ENCODE measurements around the gene PACRG. TPM values are rescaled to one million over a fixed set of nuclear protein-coding genes. Genes with fewer than 3 reads are reported as not detected.
A peak's percentile ranks its signal among the peaks of the same experiment; 100 is the strongest.

PACRG gene
- total and polyA plus RNA-seq, 2 of the 13 experiments (the other 11 are each of a cell fraction or from before 2014, with no cell fraction given), result 0.13 TPM; not detected in 1

DNA sequence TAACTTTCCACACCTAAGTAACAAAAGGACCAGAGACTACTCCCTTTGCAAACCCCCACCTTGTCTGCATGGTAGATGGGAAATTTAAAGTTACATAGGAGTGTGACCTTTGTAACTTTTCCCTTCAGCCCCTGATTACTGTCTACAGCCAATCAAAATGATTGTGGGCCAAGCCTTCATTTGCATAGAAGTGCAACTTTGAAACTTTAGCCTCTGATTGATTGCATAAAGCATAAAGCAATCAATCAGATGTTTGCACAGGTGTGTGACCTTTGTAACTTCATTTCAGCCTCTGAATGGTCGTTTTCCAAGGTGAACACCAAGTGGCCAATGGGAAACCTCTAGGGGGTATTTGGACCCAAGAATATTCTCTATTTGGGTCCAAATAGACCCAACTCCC lies 46.3 kb upstream of the PACRG start (continued):
- TF ChIP-seq, protein P1, sequence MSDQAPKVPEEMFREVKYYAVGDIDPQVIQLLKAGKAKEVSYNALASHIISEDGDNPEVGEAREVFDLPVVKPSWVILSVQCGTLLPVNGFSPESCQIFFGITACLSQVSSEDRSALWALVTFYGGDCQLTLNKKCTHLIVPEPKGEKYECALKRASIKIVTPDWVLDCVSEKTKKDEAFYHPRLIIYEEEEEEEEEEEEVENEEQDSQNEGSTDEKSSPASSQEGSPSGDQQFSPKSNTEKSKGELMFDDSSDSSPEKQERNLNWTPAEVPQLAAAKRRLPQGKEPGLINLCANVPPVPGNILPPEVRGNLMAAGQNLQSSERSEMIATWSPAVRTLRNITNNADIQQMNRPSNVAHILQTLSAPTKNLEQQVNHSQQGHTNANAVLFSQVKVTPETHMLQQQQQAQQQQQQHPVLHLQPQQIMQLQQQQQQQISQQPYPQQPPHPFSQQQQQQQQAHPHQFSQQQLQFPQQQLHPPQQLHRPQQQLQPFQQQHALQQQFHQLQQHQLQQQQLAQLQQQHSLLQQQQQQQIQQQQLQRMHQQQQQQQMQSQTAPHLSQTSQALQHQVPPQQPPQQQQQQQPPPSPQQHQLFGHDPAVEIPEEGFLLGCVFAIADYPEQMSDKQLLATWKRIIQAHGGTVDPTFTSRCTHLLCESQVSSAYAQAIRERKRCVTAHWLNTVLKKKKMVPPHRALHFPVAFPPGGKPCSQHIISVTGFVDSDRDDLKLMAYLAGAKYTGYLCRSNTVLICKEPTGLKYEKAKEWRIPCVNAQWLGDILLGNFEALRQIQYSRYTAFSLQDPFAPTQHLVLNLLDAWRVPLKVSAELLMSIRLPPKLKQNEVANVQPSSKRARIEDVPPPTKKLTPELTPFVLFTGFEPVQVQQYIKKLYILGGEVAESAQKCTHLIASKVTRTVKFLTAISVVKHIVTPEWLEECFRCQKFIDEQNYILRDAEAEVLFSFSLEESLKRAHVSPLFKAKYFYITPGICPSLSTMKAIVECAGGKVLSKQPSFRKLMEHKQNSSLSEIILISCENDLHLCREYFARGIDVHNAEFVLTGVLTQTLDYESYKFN (CRISPR knock-in tag; conservative IDR thresholded peaks at IDR 0.05), result 0 out of 2 replicates have a peak, but pooled peaks have one; percentile 36
- TF ChIP-seq MBD4 (IDR thresholded peaks at IDR 0.05; ENCODE audit: borderline replicate concordance, low read length) (no peak), TCF12 (IDR thresholded peaks at IDR 0.05) (no peak), TCF12 (CRISPR knock-in tag; IDR thresholded peaks at IDR 0.05) (0 out of 2 replicates have a peak, but pooled peaks have one; percentile 58), FOXA1 (IDR thresholded peaks at IDR 0.05) (no peak), FOXA1 (CRISPR knock-in tag; IDR thresholded peaks at IDR 0.05) (peak; percentile 28; the same call in 1 of the 2 replicates), EED (CRISPR knock-in tag; IDR thresholded peaks at IDR 0.05) (no peak), EP300 (IDR thresholded peaks at IDR 0.05; ENCODE audit: low read depth in 2 of 2, low read length in 2 of 2) (peak in 1 of 2 experiments; percentile 17; a peak in 1 of 4 replicates), EP300 (CRISPR knock-in tag; IDR thresholded peaks at IDR 0.05; ENCODE audit: borderline replicate concordance) (no peak), SOX6 (IDR thresholded peaks at IDR 0.05) (no peak), SOX6 (CRISPR knock-in tag; IDR thresholded peaks at IDR 0.05) (peak; percentile 16; the same call in 1 of the 2 replicates), KLF12 (CRISPR knock-in tag; IDR thresholded peaks at IDR 0.05; ENCODE audit: borderline replicate concordance) (no peak), ZNF282 (IDR thresholded peaks at IDR 0.05; ENCODE audit: partially characterized antibody) (no peak), SAP130 (CRISPR knock-in tag; IDR thresholded peaks at IDR 0.05; ENCODE audit: low read depth) (no peak), HNF4G (IDR thresholded peaks at IDR 0.05; ENCODE audit: borderline replicate concordance, low read depth, low read length) (peak; percentile 80), HNF4G (CRISPR knock-in tag; IDR thresholded peaks at IDR 0.05; ENCODE audit: borderline replicate concordance, low read depth) (no peak), ZMYM3 (CRISPR knock-in tag; IDR thresholded peaks at IDR 0.05) (no peak), TARDBP (CRISPR knock-in tag; IDR thresholded peaks at IDR 0.05) (no peak), KMT2B (CRISPR knock-in tag; IDR thresholded peaks at IDR 0.05) (no peak), HOXA7 (CRISPR knock-in tag; IDR thresholded peaks at IDR 0.05) (no peak), NR2F1 (CRISPR knock-in tag; IDR thresholded peaks at IDR 0.05) (peak; percentile 30 to 57; a peak in 1 of 4 replicates), MIXL1 (CRISPR knock-in tag; IDR thresholded peaks at IDR 0.05) (0 out of 2 replicates have a peak, but pooled peaks have one; percentile 48), ZNF644 (CRISPR knock-in tag; IDR thresholded peaks at IDR 0.05; ENCODE audit: low read depth) (0 out of 2 replicates have a peak, but pooled peaks have one; percentile 18), CEBPG (CRISPR knock-in tag; IDR thresholded peaks at IDR 0.05) (peak; percentile 42; the same call in 1 of the 2 replicates)
- TF ChIP-seq, protein P2, sequence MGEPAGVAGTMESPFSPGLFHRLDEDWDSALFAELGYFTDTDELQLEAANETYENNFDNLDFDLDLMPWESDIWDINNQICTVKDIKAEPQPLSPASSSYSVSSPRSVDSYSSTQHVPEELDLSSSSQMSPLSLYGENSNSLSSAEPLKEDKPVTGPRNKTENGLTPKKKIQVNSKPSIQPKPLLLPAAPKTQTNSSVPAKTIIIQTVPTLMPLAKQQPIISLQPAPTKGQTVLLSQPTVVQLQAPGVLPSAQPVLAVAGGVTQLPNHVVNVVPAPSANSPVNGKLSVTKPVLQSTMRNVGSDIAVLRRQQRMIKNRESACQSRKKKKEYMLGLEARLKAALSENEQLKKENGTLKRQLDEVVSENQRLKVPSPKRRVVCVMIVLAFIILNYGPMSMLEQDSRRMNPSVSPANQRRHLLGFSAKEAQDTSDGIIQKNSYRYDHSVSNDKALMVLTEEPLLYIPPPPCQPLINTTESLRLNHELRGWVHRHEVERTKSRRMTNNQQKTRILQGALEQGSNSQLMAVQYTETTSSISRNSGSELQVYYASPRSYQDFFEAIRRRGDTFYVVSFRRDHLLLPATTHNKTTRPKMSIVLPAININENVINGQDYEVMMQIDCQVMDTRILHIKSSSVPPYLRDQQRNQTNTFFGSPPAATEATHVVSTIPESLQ (CRISPR knock-in tag; conservative IDR thresholded peaks at IDR 0.05), result no peak
- TF ChIP-seq, protein P3, sequence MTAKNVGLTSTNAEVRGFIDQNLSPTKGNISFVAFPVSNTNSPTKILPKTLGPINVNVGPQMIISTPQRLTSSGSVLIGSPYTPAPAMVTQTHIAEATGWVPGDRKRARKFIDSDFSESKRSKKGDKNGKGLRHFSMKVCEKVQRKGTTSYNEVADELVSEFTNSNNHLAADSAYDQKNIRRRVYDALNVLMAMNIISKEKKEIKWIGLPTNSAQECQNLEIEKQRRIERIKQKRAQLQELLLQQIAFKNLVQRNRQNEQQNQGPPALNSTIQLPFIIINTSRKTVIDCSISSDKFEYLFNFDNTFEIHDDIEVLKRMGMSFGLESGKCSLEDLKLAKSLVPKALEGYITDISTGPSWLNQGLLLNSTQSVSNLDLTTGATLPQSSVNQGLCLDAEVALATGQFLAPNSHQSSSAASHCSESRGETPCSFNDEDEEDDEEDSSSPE (CRISPR knock-in tag; IDR thresholded peaks at IDR 0.05), result no peak
- TF ChIP-seq, protein P4, sequence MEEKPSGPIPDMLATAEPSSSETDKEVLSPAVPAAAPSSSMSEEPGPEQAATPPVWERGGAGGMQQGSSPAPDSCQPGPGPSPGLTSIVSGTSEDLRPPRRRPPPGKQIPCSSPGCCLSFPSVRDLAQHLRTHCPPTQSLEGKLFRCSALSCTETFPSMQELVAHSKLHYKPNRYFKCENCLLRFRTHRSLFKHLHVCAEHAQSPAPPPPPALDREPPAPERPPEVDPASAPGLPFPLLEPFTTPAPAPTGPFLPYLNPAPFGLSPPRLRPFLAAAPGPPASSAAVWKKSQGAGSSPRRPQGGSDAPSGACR (CRISPR knock-in tag; IDR thresholded peaks at IDR 0.05), result no peak
